T-helper 22 cell (primary cell): Measurements from ENCODE around the gene KCNJ4.

Experiments used
- DNase-seq: peaks from one replicate; pipeline ENCODE4 v3.0.0-alpha.2; 2020; ENCODE audit warnings: low read depth

Gene KCNJ4

GRCh38 chr22:38429499-38430068, 25.4 kb downstream of the KCNJ4 start:
- no peak for DNase-seq

- no peak for DNase-seq
These were observed 26.3 kb downstream of the KCNJ4 start for GRCh38 chr22:38428714-38429113.

- no peak for DNase-seq
These were observed 27.1 kb downstream of the KCNJ4 start for GRCh38 chr22:38427940-38428339.

GRCh38 chr22:38427465-38427864, 27.5 kb downstream of the KCNJ4 start:
- DNase-seq = no peak

GRCh38 chr22:38426628-38427027, 28.4 kb downstream of the KCNJ4 start:
- no peak for DNase-seq

GRCh38 chr22:38424525-38425080, 30.4 kb downstream of the KCNJ4 start:
- no peak for DNase-seq

- DNase-seq = no peak
These were observed 31.2 kb downstream of the KCNJ4 start for GRCh38 chr22:38423512-38424503.

- DNase-seq = no peak
These were observed 32.1 kb downstream of the KCNJ4 start for GRCh38 chr22:38422611-38423511.

GRCh38 chr22:38420734-38421133, 34.3 kb downstream of the KCNJ4 start:
- no peak for DNase-seq

- no peak for DNase-seq
These were observed 35.2 kb downstream of the KCNJ4 start for GRCh38 chr22:38419858-38420160.

- no peak for DNase-seq
These were observed 35.7 kb downstream of the KCNJ4 start for GRCh38 chr22:38419121-38419857.

- DNase-seq = no peak
These were observed 36.4 kb downstream of the KCNJ4 start for GRCh38 chr22:38418589-38418988.

GRCh38 chr22:38417252-38418060, 37.5 kb downstream of the KCNJ4 start:
- DNase-seq = no peak

GRCh38 chr22:38416621-38417251, 38.3 kb downstream of the KCNJ4 start:
- no peak for DNase-seq

- no peak for DNase-seq
These were observed 39.3 kb downstream of the KCNJ4 start for GRCh38 chr22:38415561-38416321.

- no peak for DNase-seq
These were observed 40.0 kb downstream of the KCNJ4 start for GRCh38 chr22:38415046-38415445.

GRCh38 chr22:38414009-38414395, 41.0 kb downstream of the KCNJ4 start:
- no peak for DNase-seq

- no peak for DNase-seq
These were observed 41.7 kb downstream of the KCNJ4 start for GRCh38 chr22:38413085-38414008.
